Stomach (tissue), 9 donors: ENCODE results near the gene COL19A1. TPM values are rescaled to one million over a fixed set of nuclear protein-coding genes. Genes with fewer than 3 reads are reported as not detected.

Experiments used
- DNase-seq, 2 donors: peaks; one replicate each; pipeline versions ENCODE4 v3.0.0 to v3.0.0-alpha.2; 2013 to 2019
- H3K27ac ChIP-seq, 5 donors: fragments of 200-600 bp in 4 of 5; sonication (generic) in 4 of 5; one replicate each; pipeline ENCODE4 v1.5.1; 2013 to 2019; ENCODE audit warnings: mild to moderate bottlenecking in 1 of 5, moderate library complexity in 1 of 5
- H3K27me3 ChIP-seq, 3 donors: fragments of 200-600 bp; sonication (generic); one replicate each; pipeline ENCODE4 v1.5.1; 2017 to 2019; ENCODE audit warnings: mixed run types in 1 of 3
- H3K36me3 ChIP-seq, 4 donors: fragments of 200-600 bp; sonication (generic); 1 replicate in 3 of 4; 2 replicates in 1 of 4; pipeline ENCODE4 v1.5.1; 2016 to 2019
- H3K4me1 ChIP-seq, 4 donors: fragments of 200-600 bp; sonication (generic); one replicate each; pipeline ENCODE4 v1.5.1; 2016 to 2019
- H3K4me3 ChIP-seq, 4 donors: fragments of 200-600 bp; sonication (generic) in 3 of 4; one replicate each; pipeline ENCODE4 v1.5.1; 2016 to 2019; ENCODE audit warnings: mild to moderate bottlenecking in 1 of 4
- H3K9me3 ChIP-seq, 4 donors: fragments of 200-600 bp; sonication (generic); one replicate each; pipeline ENCODE4 v1.5.1; 2016 to 2019
- CTCF ChIP-seq, 7 experiments: fragments of 450-650 bp in 4 of 7; fragments of 200-600 bp in 3 of 7; sonication (generic) in 3 of 7; IDR thresholded peaks; one replicate each; pipeline ENCODE4 v1.5.1; 2016 to 2019; ENCODE audit warnings: antibody characterized with exemption in 7 of 7, control low read depth in 2 of 7, mild to moderate bottlenecking in 1 of 7
- EP300 ChIP-seq: sonication (generic); formaldehyde crosslinking; IDR thresholded peaks from one replicate; pipeline ENCODE4 v1.6.1; 2017; ENCODE audit warnings: antibody characterized with exemption
- POLR2A ChIP-seq, 4 donors: fragments of 450-650 bp; IDR thresholded peaks; one replicate each; pipeline ENCODE4 v1.6.1; 2016; ENCODE audit warnings: antibody characterized with exemption in 4 of 4, control low read depth in 2 of 4, mild to moderate bottlenecking in 1 of 4, moderate library complexity in 1 of 4
- POLR2AphosphoS5 ChIP-seq, 3 donors: sonication (generic); formaldehyde crosslinking; IDR thresholded peaks; one replicate each; pipeline ENCODE4 v1.6.1; 2016; ENCODE audit warnings: antibody characterized with exemption in 3 of 3
- WGBS, 5 donors: extraction: QIAGEN DNeasy Blood & Tissue Kit in 3 of 5; methylation state at CpG; one replicate each; pipeline versions ENCODE4 v1.1.5 to v1.1.7; 2013 to 2018; 5-methylcytosine and 5-hydroxymethylcytosine counted together
- intact Hi-C: fragments of 100-400 bp; cut with DNase I; formaldehyde crosslinking; loops from one replicate; pipeline ENCODE4 v1.15.1; 2023; ENCODE audit warnings: low total_unique reads
- polyA plus RNA-seq, 3 donors: library from polyadenylated mRNA; stranded (reverse); fragments of 200-250 nt; gene quantifications; one replicate each; pipeline ENCODE4 v1.2.3, GENCODE V29; 2013
- total RNA-seq, 5 donors: library from RNA; depleted of rRNA; stranded (reverse); fragments of >200 nt; gene quantifications; one replicate each; pipeline versions ENCODE4 v1.1.0 to v1.2.3, GENCODE V29; 2014 to 2016
- donor health status: healthy with polysubstance abuse.
- donor health status: Bipolar disorder and iron deficiency.
- donor health status: healthy.

The COL19A1 gene
- total and polyA plus RNA-seq, 8 donors: 0.13 to 13.4 (median 2.5) TPM; not detected in 3

GRCh38 chr6:69852706-69853105 lies 13.7 kb upstream of the COL19A1 start:
- Histone ChIP-seq H3K4me3 (no peak overlapping the region), H3K9me3 (peaks cover 0 to 12% (median 8%) of the 10 kb centered on the region in 4 donors), H3K27me3 (no peaks in the 10 kb centered on the region), H3K4me1 (no peaks in the 10 kb centered on the region), H3K36me3 (no peaks in the 10 kb centered on the region), H3K27ac (no peak overlapping the region)
- TF ChIP-seq POLR2A (IDR thresholded peaks at IDR 0.05) (no peak), CTCF (IDR thresholded peaks at IDR 0.05) (no peak), EP300 (no peak), POLR2AphosphoS5 (IDR thresholded peaks at IDR 0.05) (no peak)
- DNase-seq: no peak
- 0 to 82% (median 53%) methylated on average over 1 of the region's 1 CpG for WGBS, 5 donors
- intact Hi-C loops: no loop called here

- H3K36me3 ChIP-seq: no peaks in the 10 kb centered on the region
- no peak overlapping the region for H3K4me3 ChIP-seq
- peaks cover 0 to 14% (median 9%) of the 10 kb centered on the region in 3 donors for H3K27me3 ChIP-seq
- WGBS, 5 donors: 70 to 77% (median 74%) methylated on average over 3 of the region's 3 CpGs
- no peak for DNase-seq
- TF ChIP-seq POLR2A (IDR thresholded peaks at IDR 0.05) (no peak), POLR2AphosphoS5 (IDR thresholded peaks at IDR 0.05) (no peak), CTCF (IDR thresholded peaks at IDR 0.05) (no peak), EP300 (no peak)
- intact Hi-C loops: no loop called here
- H3K9me3 ChIP-seq: peaks cover 0 to 6% (median 2%) of the 10 kb centered on the region in 4 donors
- H3K27ac ChIP-seq: no peak overlapping the region
- peaks cover 8 to 14% (median 11%) of the 10 kb centered on the region in 4 donors for H3K4me1 ChIP-seq
These were observed 4.4 kb upstream of the COL19A1 start for GRCh38 chr6:69861986-69862385.

- peaks cover 0 to 6% (median 2%) of the 10 kb centered on the region in 4 donors for H3K9me3 ChIP-seq
- no peak overlapping the region for H3K4me3 ChIP-seq
- DNase-seq: no peak
- H3K27me3 ChIP-seq: peaks cover 0 to 29% (median 17%) of the 10 kb centered on the region in 3 donors
- no peaks in the 10 kb centered on the region for H3K36me3 ChIP-seq
- intact Hi-C loops: no loop called here
- H3K4me1 ChIP-seq: peaks cover 13 to 20% (median 18%) of the 10 kb centered on the region in 4 donors
- H3K27ac ChIP-seq: no peak overlapping the region
- 81 to 96% (median 87%) methylated on average over 2 of the region's 2 CpGs for WGBS, 5 donors
- TF ChIP-seq POLR2AphosphoS5 (IDR thresholded peaks at IDR 0.05) (no peak), EP300 (no peak), POLR2A (IDR thresholded peaks at IDR 0.05) (no peak), CTCF (IDR thresholded peaks at IDR 0.05) (no peak)
These were observed 2.6 kb upstream of the COL19A1 start for GRCh38 chr6:69863766-69864165.

GRCh38 chr6:69865126-69865525 lies 1.2 kb upstream of the COL19A1 start:
- Histone ChIP-seq H3K27me3 (peaks cover 0 to 29% (median 17%) of the 10 kb centered on the region in 3 donors), H3K27ac (no peak overlapping the region), H3K4me1 (peaks cover 13 to 20% (median 18%) of the 10 kb centered on the region in 4 donors), H3K36me3 (no peaks in the 10 kb centered on the region), H3K9me3 (peaks cover 0 to under 1% (median 0%) of the 10 kb centered on the region in 4 donors), H3K4me3 (no peak overlapping the region)
- TF ChIP-seq CTCF (IDR thresholded peaks at IDR 0.05) (no peak), POLR2A (IDR thresholded peaks at IDR 0.05) (no peak), EP300 (no peak), POLR2AphosphoS5 (IDR thresholded peaks at IDR 0.05) (peak in 1 of 3 donors; percentile 14)
- intact Hi-C loops: no loop called here
- 67 to 87% (median 81%) methylated on average over 2 of the region's 2 CpGs for WGBS, 5 donors
- DNase-seq: no peak
